GM12872 (cell line): ENCODE data around the gene CHRNA1.

Experiments used
- TF ChIP-seq, protein P1 (sequence below): IDR thresholded peaks from 3 replicates; pipeline ENCODE4 v1.5.1; 2011; ENCODE audit warnings: low read depth, mild to moderate bottlenecking, low read length, moderate library complexity; ENCODE audit not compliant: insufficient read depth

The CHRNA1 gene

DNA sequence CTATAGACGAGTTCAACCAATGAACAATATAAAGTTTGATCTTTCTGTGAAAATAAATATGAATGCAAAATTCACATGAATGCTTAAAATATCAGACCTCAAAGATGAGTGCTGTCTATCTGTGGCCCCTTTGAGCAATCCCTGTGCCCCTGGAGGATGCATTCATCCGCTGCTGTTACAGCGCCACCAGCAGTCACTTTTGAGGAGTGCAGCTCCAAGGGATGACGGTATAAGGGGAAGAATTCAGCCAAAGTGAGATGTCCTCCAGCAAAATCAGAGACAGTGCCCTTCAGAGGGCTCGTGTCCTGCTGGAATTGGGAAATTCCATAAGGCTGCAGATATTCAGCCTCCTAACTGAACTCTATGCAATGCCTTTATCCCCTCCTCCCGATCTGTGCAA lies 12.0 kb upstream of the CHRNA1 start:
- TF ChIP-seq, protein P1, sequence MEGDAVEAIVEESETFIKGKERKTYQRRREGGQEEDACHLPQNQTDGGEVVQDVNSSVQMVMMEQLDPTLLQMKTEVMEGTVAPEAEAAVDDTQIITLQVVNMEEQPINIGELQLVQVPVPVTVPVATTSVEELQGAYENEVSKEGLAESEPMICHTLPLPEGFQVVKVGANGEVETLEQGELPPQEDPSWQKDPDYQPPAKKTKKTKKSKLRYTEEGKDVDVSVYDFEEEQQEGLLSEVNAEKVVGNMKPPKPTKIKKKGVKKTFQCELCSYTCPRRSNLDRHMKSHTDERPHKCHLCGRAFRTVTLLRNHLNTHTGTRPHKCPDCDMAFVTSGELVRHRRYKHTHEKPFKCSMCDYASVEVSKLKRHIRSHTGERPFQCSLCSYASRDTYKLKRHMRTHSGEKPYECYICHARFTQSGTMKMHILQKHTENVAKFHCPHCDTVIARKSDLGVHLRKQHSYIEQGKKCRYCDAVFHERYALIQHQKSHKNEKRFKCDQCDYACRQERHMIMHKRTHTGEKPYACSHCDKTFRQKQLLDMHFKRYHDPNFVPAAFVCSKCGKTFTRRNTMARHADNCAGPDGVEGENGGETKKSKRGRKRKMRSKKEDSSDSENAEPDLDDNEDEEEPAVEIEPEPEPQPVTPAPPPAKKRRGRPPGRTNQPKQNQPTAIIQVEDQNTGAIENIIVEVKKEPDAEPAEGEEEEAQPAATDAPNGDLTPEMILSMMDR: peak; percentile 62

DNA sequence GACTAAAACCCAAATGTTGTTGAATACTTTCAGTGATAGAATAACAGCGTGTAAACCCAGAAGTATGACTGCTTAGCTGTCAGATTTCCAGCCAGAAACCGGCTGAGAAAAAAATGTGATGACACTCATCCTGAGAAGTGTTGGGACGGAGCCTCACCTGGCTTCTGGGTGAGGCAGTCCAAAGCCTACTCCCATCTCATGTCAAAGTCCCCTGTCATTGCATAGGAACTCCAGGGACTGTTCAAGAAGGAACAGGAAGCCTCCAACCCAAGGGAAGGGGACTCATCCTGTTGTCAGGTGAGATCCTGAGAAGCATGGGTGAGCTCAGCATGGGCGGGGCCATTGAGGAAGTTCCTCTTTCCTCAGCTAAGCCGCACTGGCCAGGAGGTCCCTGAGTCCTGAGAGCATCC lies 11.3 kb upstream of the CHRNA1 start:
- TF ChIP-seq, protein P1: no peak

DNA sequence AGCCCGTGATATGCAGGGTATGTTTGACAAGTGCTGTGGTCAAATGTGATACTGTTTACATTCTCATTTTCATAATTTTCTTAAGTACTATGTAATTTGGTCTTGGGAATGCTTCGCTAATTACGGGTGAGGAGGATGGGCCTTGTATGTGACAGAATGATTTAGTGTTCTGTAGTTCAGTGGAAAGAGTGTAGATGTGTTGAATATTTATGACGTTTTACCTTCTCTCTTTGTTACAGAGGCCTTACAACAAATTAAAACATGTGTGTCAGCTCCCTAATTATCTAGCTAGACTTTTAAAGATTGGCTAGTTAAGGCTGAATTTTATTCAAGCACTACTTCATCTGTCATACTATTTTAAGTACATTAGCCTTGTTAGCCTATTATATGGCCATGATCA lies 10.6 kb upstream of the CHRNA1 start:
- TF ChIP-seq, protein P1: no peak

DNA sequence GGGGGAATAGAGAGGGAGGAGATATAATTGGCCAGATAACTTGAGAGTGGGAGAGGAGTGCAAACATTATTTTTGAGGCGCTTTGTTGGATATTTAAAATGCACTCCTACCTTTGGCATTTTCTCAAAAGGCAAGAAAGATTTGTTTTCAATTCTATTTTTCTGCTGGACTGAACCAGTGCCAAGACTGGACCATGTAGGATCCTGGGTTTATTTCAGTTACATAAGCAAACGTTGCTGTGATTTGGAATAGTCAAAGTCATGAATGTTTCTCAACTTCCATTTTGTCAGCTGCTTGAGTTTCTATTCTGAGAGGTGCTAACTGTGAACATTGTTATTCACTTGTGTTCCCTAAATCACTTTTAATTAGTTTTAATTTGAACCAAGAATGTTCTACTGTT lies 8.9 kb upstream of the CHRNA1 start:
- TF ChIP-seq, protein P1: no peak

DNA sequence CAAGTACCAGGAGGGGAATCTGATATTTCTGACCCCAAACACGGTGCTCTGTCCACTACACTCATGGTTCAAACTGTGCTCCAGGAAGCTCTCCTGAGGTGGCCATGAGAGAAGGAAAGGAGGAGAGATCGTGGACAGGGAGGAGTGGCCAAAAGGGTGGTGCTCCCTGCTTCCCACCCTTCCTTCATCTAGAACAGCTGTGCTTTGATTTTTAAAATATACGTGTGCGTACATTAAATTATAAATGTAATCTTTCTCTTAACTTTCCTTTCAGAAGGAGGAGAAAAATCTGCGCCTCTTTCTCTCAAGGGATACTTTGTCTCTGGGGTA lies 8.2 kb upstream of the CHRNA1 start:
- TF ChIP-seq, protein P1: no peak

DNA sequence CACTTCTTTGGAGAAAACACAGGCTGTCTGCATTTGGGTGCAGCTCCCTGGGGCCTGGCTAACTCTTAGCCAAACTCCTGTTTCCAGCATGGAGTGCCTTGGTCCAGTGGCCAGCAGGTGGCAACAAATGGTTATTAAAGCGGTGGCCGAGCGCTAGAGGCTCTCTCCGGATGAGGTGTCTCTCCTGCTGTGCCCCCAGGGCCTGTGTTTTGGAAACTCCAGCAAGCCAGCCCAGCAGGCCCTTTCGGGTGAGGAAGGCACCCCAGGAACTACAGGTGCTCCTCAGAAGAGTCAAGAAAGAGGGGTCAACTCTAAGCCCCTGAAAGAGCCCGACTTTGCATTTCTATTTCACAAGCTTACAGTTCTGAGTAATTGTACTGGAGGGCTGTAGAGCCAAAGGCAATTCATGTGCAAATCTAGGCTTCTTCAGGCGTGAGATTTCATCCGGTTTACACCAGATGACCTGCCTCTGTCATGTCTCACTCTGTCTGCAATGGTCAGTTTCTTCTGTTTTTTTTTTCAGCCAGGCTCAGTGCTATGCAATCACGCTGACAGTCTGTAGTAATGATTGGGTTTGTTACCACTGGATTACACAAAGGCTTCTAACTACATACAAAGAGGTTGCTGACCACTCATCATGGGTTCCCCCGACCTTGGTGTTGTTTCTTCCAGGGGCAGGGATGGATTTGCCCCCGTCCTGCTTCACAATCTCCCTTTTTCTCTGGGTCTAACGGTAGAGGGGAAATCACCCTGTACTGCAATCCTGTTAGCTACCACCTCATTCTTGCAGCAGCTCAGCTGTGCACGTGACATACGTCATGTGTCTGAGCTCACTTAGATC lies 7.6 kb upstream of the CHRNA1 start:
- TF ChIP-seq, protein P1: peak; percentile 67

DNA sequence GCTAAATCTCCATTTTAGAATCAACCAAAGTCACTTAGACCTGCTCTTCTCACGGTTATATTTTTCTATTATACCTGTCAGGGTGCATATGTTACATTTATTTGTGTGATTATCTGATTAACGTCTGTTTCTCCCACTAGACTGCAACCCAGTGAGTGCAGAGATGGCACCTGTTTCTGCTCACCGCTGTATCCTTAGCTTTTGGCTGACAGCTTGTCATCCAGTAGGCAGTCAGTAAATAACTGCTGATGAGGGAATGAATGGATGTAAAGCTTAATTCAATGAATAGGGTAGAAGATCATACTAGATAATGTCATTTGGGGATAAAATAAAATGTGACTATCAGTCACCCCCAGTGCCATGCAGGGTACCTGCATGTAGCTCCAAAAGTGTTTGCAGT lies 6.9 kb upstream of the CHRNA1 start:
- TF ChIP-seq, protein P1: no peak
